GM13976 (cell line): ENCODE results near the gene STN1.

Experiments
- DNase-seq: peaks from one replicate; pipeline ENCODE4 v3.0.0; 2012; ENCODE audit warnings: low spot score
- CTCF ChIP-seq: IDR thresholded peaks from 2 replicates; pipeline ENCODE4 v1.5.1; 2012; ENCODE audit warnings: borderline replicate concordance, mild to moderate bottlenecking; ENCODE audit not compliant: insufficient read depth; ENCODE audit errors: extremely low read depth, missing control alignments, control extremely low read depth
- in situ Hi-C: fragments of 300-500 bp; cut with MboI; formaldehyde crosslinking; loops from one replicate; pipeline ENCODE4 v1.12.0; 2022; ENCODE audit warnings: low sequenced_read_pairs, mixed read lengths, inconsistent platforms; ENCODE audit not compliant: unreplicated experiment

Gene STN1

GRCh38 chr10:103839872-103840739 is 77.9 kb downstream of the STN1 start:
- no peak for TF ChIP-seq CTCF
- no peak for DNase-seq

GRCh38 chr10:103839519-103839871 is 78.5 kb downstream of the STN1 start:
- in situ Hi-C loops = no loop called here
- no peak for TF ChIP-seq CTCF
- no peak for DNase-seq

More at GRCh38 chr10:103839872-103840739, 77.9 kb downstream of the STN1 start:
- in situ Hi-C loops = no loop called here

DNA sequence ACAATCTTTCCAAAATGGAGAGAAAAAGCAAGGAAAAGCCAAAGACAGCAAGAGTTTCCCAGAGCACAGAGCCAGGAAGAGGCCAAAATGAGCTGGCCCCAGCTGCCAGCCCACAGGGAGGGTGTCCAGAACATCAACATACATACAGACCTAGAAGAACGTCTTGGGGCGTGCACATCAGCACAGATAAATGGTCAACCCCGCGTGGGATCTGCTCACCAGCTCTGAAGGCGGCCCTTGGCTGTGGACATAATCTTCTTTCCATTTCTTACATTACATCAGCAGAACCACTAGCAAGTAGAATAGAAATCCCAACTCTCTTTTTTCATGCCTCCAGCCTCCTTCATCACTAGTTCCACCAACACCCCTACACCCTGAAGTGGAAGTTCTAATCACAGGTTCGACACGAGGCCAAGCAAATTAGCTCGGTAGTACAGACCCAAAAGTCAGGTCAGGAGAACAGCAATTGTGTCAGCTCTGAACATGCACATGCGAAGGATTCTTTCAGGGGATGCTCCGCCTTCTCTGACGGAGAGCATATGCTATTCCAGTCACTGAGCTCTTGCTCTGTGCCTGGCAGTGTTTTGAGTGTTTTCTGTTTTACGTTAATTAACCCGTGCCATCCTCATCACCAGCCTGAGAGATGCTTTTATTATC is 79.0 kb downstream of the STN1 start:
- in situ Hi-C loops = no loop called here
- TF ChIP-seq CTCF = no peak
- no peak for DNase-seq

- in situ Hi-C loops = no loop called here
- DNase-seq = no peak
- no peak for TF ChIP-seq CTCF
These were observed 80.0 kb downstream of the STN1 start for GRCh38 chr10:103838070-103838395.

GRCh38 chr10:103837370-103838069 is 80.5 kb downstream of the STN1 start:
- DNase-seq = no peak
- TF ChIP-seq CTCF = no peak
- in situ Hi-C loops = no loop called here

GRCh38 chr10:103836861-103837260 is 81.1 kb downstream of the STN1 start:
- in situ Hi-C loops = no loop called here
- DNase-seq = no peak
- TF ChIP-seq CTCF = no peak
